Liver (tissue), 9 donors: ENCODE results near the gene GPR176. TPM values are rescaled to one million over a fixed set of nuclear protein-coding genes. Genes with fewer than 3 reads are reported as not detected.

Experiments used
- DNase-seq: peaks from one replicate; pipeline ENCODE4 v3.0.0-alpha.2; 2017; ENCODE audit warnings: low spot score
- H3K27ac ChIP-seq, 2 donors: one replicate each; pipeline ENCODE4 v1.7.0; 2013; ENCODE audit warnings: inconsistent platforms in 2 of 2, low read length in 2 of 2, control low read depth in 1 of 2, low read depth in 1 of 2, mild to moderate bottlenecking in 1 of 2
- H3K27me3 ChIP-seq, 4 donors: one replicate each; pipeline versions ENCODE4 v1.6.1 to v1.7.0; 2013; ENCODE audit warnings: low read length in 3 of 4, inconsistent platforms in 1 of 4, mild to moderate bottlenecking in 1 of 4, moderate library complexity in 1 of 4; ENCODE audit not compliant: control insufficient read depth in 4 of 4, insufficient read depth in 4 of 4
- H3K36me3 ChIP-seq, 4 donors: one replicate each; pipeline versions ENCODE4 v1.6.1 to v1.7.0; 2013; ENCODE audit warnings: low read length in 3 of 4, mild to moderate bottlenecking in 3 of 4, low read depth in 1 of 4, moderate library complexity in 1 of 4; ENCODE audit not compliant: control insufficient read depth in 4 of 4, insufficient read depth in 3 of 4
- H3K4me1 ChIP-seq, 4 donors: one replicate each; pipeline versions ENCODE4 v1.6.1 to v1.7.0; 2013; ENCODE audit warnings: low read length in 3 of 4, mild to moderate bottlenecking in 3 of 4, moderate library complexity in 1 of 4; ENCODE audit not compliant: control insufficient read depth in 4 of 4, insufficient read depth in 4 of 4
- H3K4me3 ChIP-seq, 3 donors: one replicate each; pipeline versions ENCODE4 v1.6.1 to v1.7.0; 2013; ENCODE audit warnings: low read length in 3 of 3, control low read depth in 1 of 3, low read depth in 1 of 3, mild to moderate bottlenecking in 1 of 3
- H3K9ac ChIP-seq, 2 donors: one replicate each; pipeline ENCODE4 v1.7.0; 2013; ENCODE audit warnings: low read length in 2 of 2, mild to moderate bottlenecking in 2 of 2, moderate library complexity in 2 of 2, control low read depth in 1 of 2, low read depth in 1 of 2
- H3K9me3 ChIP-seq, 4 donors: one replicate each; pipeline versions ENCODE4 v1.6.1 to v1.7.0; 2013; ENCODE audit warnings: low read length in 3 of 4; ENCODE audit not compliant: control insufficient read depth in 4 of 4
- ATF3 ChIP-seq: IDR thresholded peaks from 2 replicates; pipeline ENCODE4 v1.6.1; 2016; ENCODE audit warnings: antibody characterized with exemption
- CTCF ChIP-seq: fragments of 150-350 bp; IDR thresholded peaks from 2 replicates; pipeline ENCODE4 v1.5.1; 2017; ENCODE audit warnings: improper control_type of control experiment, low read depth, low read length; ENCODE audit not compliant: missing input control
- FOXA1 ChIP-seq: IDR thresholded peaks from 2 replicates; pipeline ENCODE4 v1.6.1; 2016; ENCODE audit warnings: antibody characterized with exemption
- FOXA2 ChIP-seq: IDR thresholded peaks from 2 replicates; pipeline ENCODE4 v1.6.1; 2016; ENCODE audit warnings: antibody characterized with exemption
- GABPA ChIP-seq, 2 donors: IDR thresholded peaks in 1 of 2; conservative IDR thresholded peaks in 1 of 2; 2 replicates each; pipeline ENCODE4 v1.6.1; 2016; ENCODE audit warnings: antibody characterized with exemption in 2 of 2, mild to moderate bottlenecking in 1 of 2, moderate library complexity in 1 of 2
- HNF4A ChIP-seq, 2 donors: conservative IDR thresholded peaks; 2 replicates each; pipeline ENCODE4 v1.6.1; 2016; ENCODE audit warnings: antibody characterized with exemption in 2 of 2, mild to moderate bottlenecking in 2 of 2
- HNF4G ChIP-seq: IDR thresholded peaks from 2 replicates; pipeline ENCODE4 v1.6.1; 2016; ENCODE audit warnings: antibody characterized with exemption
- JUND ChIP-seq, 2 donors: IDR thresholded peaks; 2 replicates each; pipeline ENCODE4 v1.6.1; 2016; ENCODE audit warnings: antibody characterized with exemption in 2 of 2
- REST ChIP-seq: IDR thresholded peaks from 2 replicates; pipeline ENCODE4 v1.6.1; 2016; ENCODE audit warnings: antibody characterized with exemption, mild to moderate bottlenecking
- RXRA ChIP-seq, 2 donors: IDR thresholded peaks; 2 replicates each; pipeline ENCODE4 v1.6.1; 2017 to 2018; ENCODE audit warnings: antibody characterized with exemption in 2 of 2, mild to moderate bottlenecking in 1 of 2
- TAF1 ChIP-seq: conservative IDR thresholded peaks from 2 replicates; pipeline ENCODE4 v1.6.1; 2016; ENCODE audit warnings: antibody characterized with exemption, mild to moderate bottlenecking
- YY1 ChIP-seq: IDR thresholded peaks from 2 replicates; pipeline ENCODE4 v1.6.1; 2016; ENCODE audit warnings: antibody characterized with exemption, mild to moderate bottlenecking
- ZBTB33 ChIP-seq: IDR thresholded peaks from 2 replicates; pipeline ENCODE4 v1.6.1; 2016; ENCODE audit warnings: antibody characterized with exemption
- WGBS: extraction: QIAGEN DNeasy Blood & Tissue Kit; methylation state at CpG from one replicate; pipeline ENCODE4 v1.1.7; 2013; 5-methylcytosine and 5-hydroxymethylcytosine counted together
- polyA plus RNA-seq, 2 donors: library from polyadenylated mRNA; stranded (reverse) in 1 of 2; unstranded in 1 of 2; fragments of 200-250 nt in 1 of 2; fragments of >200 nt in 1 of 2; fragmentation: Nextera tagmentation in 1 of 2; extraction: Ambion mirVana in 1 of 2; gene quantifications; one replicate each; pipeline versions ENCODE4 v1.2.1 to v1.2.3, GENCODE V29; 2013 to 2015
- total RNA-seq, 2 donors: library from RNA; depleted of rRNA; stranded (reverse); fragments of >200 nt; gene quantifications; one replicate each; pipeline ENCODE4 v1.2.3, GENCODE V29; 2014
- donor health status: healthy.
- donor health status: healthy.
- donor health status: healthy.
- donor health status: healthy.
- donor health status: healthy.

Gene GPR176
- total and polyA plus RNA-seq, 4 donors, result 0.44 to 1.7 (median 1.4) TPM

GRCh38 chr15:39924437-39924836 is 4.4 kb upstream of the GPR176 start:
- 84% methylated on average over 3 of the region's 3 CpGs for WGBS
- Histone ChIP-seq H3K4me3 (no peak overlapping the region), H3K36me3 (no peaks in the 10 kb centered on the region), H3K9me3 (no peaks in the 10 kb centered on the region), H3K9ac (no peak overlapping the region), H3K27me3 (no peaks in the 10 kb centered on the region), H3K4me1 (peaks cover 4 to 13% (median 11%) of the 10 kb centered on the region in 4 donors), H3K27ac (no peak overlapping the region)
- TF ChIP-seq FOXA2 (no peak), GABPA (IDR thresholded peaks at IDR 0.05 in 1 of 2, conservative IDR thresholded peaks at IDR 0.05 in 1 of 2) (no peak), FOXA1 (no peak), JUND (IDR thresholded peaks at IDR 0.05) (no peak), TAF1 (no peak), YY1 (no peak)
- no peak for DNase-seq

GRCh38 chr15:39922462-39923092 is 2.5 kb upstream of the GPR176 start:
- Histone ChIP-seq H3K4me3 (no peak overlapping the region), H3K27ac (no peak overlapping the region), H3K9me3 (no peaks in the 10 kb centered on the region), H3K4me1 (peaks cover 4 to 15% (median 12%) of the 10 kb centered on the region in 4 donors), H3K9ac (no peak overlapping the region), H3K36me3 (no peaks in the 10 kb centered on the region), H3K27me3 (no peaks in the 10 kb centered on the region)
- WGBS, result 59% methylated on average over 4 of the region's 4 CpGs
- TF ChIP-seq FOXA2 (no peak), RXRA (IDR thresholded peaks at IDR 0.05) (no peak), FOXA1 (no peak), GABPA (IDR thresholded peaks at IDR 0.05 in 1 of 2, conservative IDR thresholded peaks at IDR 0.05 in 1 of 2) (no peak), CTCF (no peak), HNF4G (no peak), ATF3 (no peak), HNF4A (conservative IDR thresholded peaks at IDR 0.05) (no peak), REST (no peak), YY1 (no peak), ZBTB33 (no peak), JUND (IDR thresholded peaks at IDR 0.05) (no peak)
- no peak for DNase-seq
